HG03280 (cell line): ENCODE results near the gene TSEN15.
"Not testable (repeated sequence)": the region's sequence is repeated elsewhere in the genome, so short reads cannot be mapped to it uniquely, and the experiment has no call there.

ENCODE experiments used
- ATAC-seq: cut with Tn5 transposase; IDR thresholded peaks from one replicate; pipeline ENCODE4 v1.9.1; 2021; ENCODE audit warnings: mild to moderate bottlenecking, moderate library complexity; ENCODE audit not compliant: unreplicated experiment

The TSEN15 gene

GRCh38 chr1:184096005-184096404 is 44.5 kb downstream of the TSEN15 start:
- no peak for ATAC-seq

DNA sequence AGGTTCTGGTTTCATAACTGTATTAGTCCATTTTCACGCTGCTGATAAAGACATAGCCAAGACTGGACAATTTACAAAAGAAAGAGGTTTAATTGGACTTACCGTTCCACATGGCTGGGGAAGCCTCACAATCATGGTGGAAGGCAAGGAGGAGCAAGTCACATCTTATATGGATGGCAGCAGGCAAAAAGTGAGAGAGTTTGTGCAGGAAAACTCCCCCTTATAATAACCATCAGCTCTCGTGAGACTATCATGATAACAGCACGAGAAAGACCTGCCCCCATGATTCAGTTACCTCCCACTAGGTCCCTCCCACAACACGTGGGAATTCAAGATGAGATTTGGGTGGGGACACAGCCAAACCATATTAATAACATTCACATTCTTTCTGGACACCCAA is 45.0 kb downstream of the TSEN15 start:
- not testable (repeated sequence) for ATAC-seq

- no peak for ATAC-seq
Measured at GRCh38 chr1:184101141-184101540, 49.6 kb downstream of the TSEN15 start.

DNA sequence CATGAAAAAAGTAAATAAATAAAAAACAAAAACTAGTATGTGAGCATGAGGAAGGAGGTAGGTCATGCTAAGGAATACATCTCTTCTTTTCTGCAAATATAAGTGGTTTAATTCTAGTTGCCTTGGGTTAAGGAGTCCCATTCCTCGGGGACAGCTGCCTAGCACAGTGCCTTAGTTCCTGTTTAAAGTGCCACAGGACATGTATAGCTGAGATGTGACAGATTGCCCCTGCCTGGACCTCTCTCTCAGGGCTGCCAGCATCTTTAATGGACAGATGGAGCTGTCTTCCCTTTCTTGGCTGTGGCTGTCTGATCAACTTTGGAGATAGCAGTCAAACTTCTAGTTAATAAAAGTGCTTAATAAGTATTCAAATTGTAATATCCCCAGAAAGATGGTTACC is 50.0 kb downstream of the TSEN15 start:
- no peak for ATAC-seq

- ATAC-seq: no peak
Measured at GRCh38 chr1:184110272-184111204, 59.0 kb downstream of the TSEN15 start.

DNA sequence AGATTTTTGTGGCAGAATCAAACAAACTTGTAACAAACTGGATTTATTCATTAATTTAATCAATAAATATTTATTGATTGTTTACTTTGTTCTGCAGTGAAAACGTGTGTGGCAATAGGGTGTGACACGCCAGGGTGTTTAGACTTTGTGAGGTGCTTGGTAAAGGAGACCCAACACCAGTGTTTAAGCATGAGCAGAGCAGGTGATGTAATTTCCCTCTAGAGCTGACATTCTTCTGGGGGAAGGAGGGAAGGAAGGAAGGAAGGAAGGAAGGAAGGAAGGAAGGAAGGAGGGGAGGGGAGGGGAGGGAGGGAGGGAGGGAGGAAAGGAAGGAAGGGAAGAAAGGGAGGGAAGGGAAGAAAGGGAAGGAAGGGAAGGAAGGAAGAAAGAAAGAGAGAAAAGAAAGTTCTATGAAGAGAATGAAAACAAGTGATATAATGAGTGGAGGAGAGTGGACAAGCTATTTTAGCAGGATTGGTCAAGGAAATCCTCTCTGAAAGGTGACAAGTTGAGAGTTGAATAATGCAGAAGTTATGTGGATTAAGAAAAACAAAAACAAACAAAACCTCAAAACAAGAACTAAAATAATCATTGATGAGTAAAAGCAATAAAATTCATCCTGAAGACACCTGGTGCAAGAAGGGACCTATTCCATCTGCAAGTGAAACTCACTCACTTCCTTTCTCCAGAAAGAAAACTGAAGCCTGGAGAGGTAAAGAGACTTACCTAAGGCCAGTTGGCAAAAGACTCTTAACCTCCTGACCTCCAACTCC is 60.8 kb downstream of the TSEN15 start:
- no peak for ATAC-seq

GRCh38 chr1:184113251-184113650 is 61.7 kb downstream of the TSEN15 start:
- ATAC-seq: no peak

DNA sequence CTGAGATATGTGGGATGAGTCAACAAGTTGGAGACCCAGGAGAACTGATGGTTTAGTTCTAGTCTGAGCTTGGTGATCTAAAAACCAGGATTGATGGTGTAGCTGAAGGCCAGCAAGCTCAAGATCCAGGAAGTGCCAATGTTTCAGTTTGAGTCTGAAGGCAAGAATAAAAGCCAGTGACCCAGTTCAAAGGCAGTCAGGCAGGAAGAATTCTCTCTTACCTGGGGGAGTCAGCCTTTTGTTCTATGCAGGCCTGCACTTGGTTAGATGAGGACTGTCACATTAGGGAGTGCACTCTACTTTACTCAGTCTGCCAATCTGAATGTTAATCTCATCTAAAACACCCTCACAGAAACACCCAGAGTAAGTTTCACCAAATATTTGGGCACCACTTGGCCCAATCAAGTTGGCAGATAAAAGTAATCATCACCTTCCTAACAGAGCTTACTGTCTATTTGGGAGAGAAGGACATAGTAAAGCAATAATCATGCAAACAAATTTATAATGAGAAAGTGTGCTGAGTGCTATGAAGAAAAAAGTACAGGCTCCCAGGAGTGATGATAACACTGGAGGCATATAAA is 63.4 kb downstream of the TSEN15 start:
- no peak for ATAC-seq

DNA sequence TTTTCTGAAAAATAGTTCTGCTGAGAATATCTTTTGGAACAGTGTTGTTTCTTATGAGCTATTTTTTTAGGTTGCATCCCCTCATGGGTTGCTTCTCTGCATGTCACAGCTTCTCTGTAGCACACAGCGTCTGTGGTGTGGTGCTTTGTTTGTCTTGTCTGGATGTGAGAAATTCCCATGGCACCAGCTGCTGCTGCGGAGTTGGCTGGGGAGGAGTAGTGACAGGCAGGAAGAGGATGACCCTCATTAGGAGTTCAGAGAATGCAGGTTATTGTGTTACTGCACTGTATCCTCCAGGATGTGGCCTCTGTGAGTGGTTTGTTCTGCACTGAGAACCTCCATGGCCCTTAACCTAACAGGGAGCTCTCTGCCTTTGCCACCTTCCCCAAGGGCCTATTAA is 64.8 kb downstream of the TSEN15 start:
- ATAC-seq: no peak

DNA sequence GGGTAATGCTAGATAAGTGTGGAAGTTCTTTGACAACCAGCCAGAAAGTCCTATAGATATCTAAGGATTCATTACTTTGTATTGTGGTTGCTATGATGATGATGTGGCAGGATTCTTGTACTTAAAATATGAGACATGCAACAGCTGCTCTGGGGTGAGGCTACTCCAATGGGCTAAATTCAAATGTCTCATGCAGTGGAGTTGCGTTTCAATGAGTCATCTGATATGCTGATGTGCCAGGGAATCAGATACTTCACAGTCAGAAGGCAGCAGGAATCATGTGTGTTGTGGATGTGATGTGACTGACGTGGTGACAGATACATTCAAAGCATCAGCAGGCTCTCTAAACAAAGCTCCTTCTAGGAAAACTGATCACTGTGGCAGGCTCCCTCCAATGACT is 66.5 kb downstream of the TSEN15 start:
- no peak for ATAC-seq
